ENCODE data around the gene ATP2B3. TPM values are rescaled to one million over a fixed set of nuclear protein-coding genes. Genes with fewer than 3 reads are reported as not detected.

The ATP2B3 gene
- total RNA-seq, 1 donor from 2014 or later = 0.60 TPM

DNA sequence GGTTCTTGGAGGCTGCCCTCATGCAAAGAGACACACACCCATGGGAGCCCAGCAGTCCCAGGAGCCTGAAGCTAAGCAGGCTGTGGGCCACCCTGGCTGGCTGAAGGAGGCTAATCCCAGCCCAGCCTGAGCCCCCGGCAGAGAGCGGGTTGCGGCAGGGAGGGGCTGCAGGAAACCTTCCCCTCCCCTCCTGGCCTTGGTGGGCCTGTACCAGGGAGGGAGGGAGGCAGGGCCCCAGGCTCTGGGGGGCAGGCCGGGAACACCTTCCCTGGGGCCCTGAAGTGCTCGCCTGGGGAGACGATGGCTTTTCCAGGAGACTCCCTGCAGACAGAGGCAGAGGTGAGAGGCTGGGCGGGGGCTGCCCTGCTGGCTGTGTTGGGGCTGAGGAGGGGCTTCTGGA is 19.0 kb upstream of the ATP2B3 start:
- peaks cover 5% of the 10 kb centered on the region for H3K36me3 Mint-ChIP-seq (ENCODE audit: insufficient read depth)
- no peak for DNase-seq (ENCODE audit: low spot score, unreplicated experiment)
- no peak overlapping the region for H3K4me3 Mint-ChIP-seq (ENCODE audit: low read depth)
- H3K27me3 Mint-ChIP-seq = no peaks in the 10 kb centered on the region
- no peaks in the 10 kb centered on the region for H3K4me1 Mint-ChIP-seq (ENCODE audit: low read depth)
- peaks cover 8% of the 10 kb centered on the region for H3K9me3 Mint-ChIP-seq (ENCODE audit: low read depth)
- no peak overlapping the region for H3K27ac Mint-ChIP-seq
- TF ChIP-seq, protein P1, sequence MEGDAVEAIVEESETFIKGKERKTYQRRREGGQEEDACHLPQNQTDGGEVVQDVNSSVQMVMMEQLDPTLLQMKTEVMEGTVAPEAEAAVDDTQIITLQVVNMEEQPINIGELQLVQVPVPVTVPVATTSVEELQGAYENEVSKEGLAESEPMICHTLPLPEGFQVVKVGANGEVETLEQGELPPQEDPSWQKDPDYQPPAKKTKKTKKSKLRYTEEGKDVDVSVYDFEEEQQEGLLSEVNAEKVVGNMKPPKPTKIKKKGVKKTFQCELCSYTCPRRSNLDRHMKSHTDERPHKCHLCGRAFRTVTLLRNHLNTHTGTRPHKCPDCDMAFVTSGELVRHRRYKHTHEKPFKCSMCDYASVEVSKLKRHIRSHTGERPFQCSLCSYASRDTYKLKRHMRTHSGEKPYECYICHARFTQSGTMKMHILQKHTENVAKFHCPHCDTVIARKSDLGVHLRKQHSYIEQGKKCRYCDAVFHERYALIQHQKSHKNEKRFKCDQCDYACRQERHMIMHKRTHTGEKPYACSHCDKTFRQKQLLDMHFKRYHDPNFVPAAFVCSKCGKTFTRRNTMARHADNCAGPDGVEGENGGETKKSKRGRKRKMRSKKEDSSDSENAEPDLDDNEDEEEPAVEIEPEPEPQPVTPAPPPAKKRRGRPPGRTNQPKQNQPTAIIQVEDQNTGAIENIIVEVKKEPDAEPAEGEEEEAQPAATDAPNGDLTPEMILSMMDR (IDR thresholded peaks at IDR 0.05; ENCODE audit: unreplicated experiment) = no peak

DNA sequence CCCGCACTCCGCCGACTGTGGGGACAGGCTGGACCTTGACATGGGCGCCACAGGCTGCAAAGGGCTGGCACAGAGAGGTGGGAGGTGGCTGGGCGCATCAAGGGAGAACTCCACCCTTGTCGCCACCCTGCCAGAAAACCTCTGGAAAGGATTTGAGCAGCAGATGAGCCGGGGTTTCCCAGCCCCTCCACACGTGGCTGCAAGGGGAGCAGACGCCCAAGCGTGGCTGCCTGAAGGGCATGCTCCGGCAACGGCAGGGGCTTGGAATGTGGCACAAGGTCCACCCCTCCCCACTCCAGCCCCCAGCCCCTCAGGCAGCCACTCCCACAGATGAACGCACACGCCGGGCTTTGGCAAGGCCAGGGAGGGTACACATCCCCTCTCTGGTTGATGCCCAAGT is 18.1 kb upstream of the ATP2B3 start:
- no peaks in the 10 kb centered on the region for H3K4me1 Mint-ChIP-seq (ENCODE audit: low read depth)
- H3K36me3 Mint-ChIP-seq (ENCODE audit: insufficient read depth) = peaks cover 5% of the 10 kb centered on the region
- no peak for DNase-seq (ENCODE audit: low spot score, unreplicated experiment)
- TF ChIP-seq, protein P1 (IDR thresholded peaks at IDR 0.05; ENCODE audit: unreplicated experiment) = no peak
- H3K27ac Mint-ChIP-seq = no peak overlapping the region
- peaks cover 8% of the 10 kb centered on the region for H3K9me3 Mint-ChIP-seq (ENCODE audit: low read depth)
- H3K4me3 Mint-ChIP-seq (ENCODE audit: low read depth) = no peak overlapping the region
- H3K27me3 Mint-ChIP-seq = no peaks in the 10 kb centered on the region

DNA sequence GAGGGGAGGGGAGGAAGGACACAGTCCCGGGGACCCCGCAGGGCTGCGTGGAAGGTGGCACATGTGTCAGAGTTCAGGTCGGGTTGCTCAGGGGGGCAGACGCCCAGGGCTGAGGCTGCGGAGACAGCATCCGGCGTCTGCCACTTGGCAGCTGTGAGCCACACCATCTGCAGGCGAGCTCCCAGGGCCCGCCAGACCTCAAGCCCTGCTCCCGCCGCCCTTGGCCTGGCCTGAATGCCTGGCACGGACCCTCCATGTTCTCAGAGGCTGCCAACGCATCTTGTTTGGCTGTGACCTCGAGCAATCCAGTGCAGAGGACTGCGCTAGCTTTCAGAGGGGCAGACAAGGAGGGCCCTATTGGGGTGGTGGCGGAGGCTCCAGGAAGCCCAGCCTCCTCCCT is 17.6 kb upstream of the ATP2B3 start:
- peaks cover 8% of the 10 kb centered on the region for H3K9me3 Mint-ChIP-seq (ENCODE audit: low read depth)
- TF ChIP-seq, protein P1 (IDR thresholded peaks at IDR 0.05; ENCODE audit: unreplicated experiment) = no peak
- H3K27me3 Mint-ChIP-seq = no peaks in the 10 kb centered on the region
- no peak for DNase-seq (ENCODE audit: low spot score, unreplicated experiment)
- H3K27ac Mint-ChIP-seq = no peak overlapping the region
- no peak overlapping the region for H3K4me3 Mint-ChIP-seq (ENCODE audit: low read depth)
- H3K4me1 Mint-ChIP-seq (ENCODE audit: low read depth) = no peaks in the 10 kb centered on the region
- peaks cover 5% of the 10 kb centered on the region for H3K36me3 Mint-ChIP-seq (ENCODE audit: insufficient read depth)

DNA sequence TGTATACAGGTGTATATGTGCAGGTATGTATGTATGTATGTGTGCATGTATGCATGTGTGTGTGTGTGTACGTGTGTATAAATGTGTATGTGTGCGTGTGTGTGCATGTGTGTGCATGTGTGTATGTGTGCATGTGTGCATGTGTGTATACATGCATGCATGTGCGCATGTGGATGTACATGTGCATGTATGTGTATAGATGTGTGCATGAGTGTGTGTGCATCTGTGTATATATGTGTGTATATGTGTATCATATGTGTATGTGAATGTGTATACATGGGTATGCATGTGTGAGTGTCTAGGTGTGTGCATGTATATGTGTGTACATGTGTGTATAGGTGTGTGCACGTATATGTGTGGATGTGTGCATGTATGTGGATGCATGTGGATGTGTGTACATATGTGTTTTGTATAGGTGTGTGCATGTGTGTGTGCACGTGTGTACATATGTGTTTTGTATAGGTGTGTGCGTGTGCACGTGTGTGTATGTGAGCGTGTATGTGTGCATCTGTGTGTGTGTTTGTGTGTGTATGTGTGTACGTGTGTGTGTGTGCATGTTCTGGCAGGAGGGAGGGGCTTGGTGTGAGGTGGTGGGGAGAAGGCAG is 16.7 kb upstream of the ATP2B3 start:
- Mint-ChIP-seq H3K4me3 (ENCODE audit: low read depth) (no peak overlapping the region), H3K4me1 (ENCODE audit: low read depth) (no peaks in the 10 kb centered on the region), H3K36me3 (ENCODE audit: insufficient read depth) (peaks cover 5% of the 10 kb centered on the region), H3K27me3 (no peaks in the 10 kb centered on the region), H3K9me3 (ENCODE audit: low read depth) (peaks cover 8% of the 10 kb centered on the region), H3K27ac (no peak overlapping the region)
- TF ChIP-seq, protein P1 (IDR thresholded peaks at IDR 0.05; ENCODE audit: unreplicated experiment) = no peak
- no peak for DNase-seq (ENCODE audit: low spot score, unreplicated experiment)

DNA sequence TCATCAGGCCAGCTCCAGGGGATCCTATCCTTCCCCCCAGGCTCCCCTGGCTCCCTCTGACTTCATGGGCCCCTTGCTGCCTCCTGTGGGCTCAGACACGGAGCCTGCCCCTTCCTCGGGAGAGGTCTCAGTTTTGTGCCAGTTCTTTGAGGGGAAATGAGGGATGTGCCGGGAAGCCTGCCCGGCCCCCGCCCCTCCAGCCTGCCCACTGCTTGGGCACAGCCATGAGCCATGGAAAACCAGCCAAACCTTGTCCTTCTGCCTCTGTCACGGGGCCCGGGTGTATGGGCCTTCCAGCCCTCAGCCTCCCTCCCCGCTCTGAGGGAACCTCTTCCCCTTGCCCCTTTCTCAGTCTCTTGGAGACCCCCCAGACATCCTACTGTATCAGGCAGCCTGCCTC is 15.9 kb upstream of the ATP2B3 start:
- DNase-seq (ENCODE audit: low spot score, unreplicated experiment) = no peak
- peaks cover 8% of the 10 kb centered on the region for H3K9me3 Mint-ChIP-seq (ENCODE audit: low read depth)
- H3K4me1 Mint-ChIP-seq (ENCODE audit: low read depth) = no peaks in the 10 kb centered on the region
- no peak overlapping the region for H3K4me3 Mint-ChIP-seq (ENCODE audit: low read depth)
- H3K27ac Mint-ChIP-seq = no peak overlapping the region
- TF ChIP-seq, protein P1 (IDR thresholded peaks at IDR 0.05; ENCODE audit: unreplicated experiment) = no peak
- peaks cover 5% of the 10 kb centered on the region for H3K36me3 Mint-ChIP-seq (ENCODE audit: insufficient read depth)
- no peaks in the 10 kb centered on the region for H3K27me3 Mint-ChIP-seq
